GM18873 (cell line): ENCODE measurements around the gene SRRM5.

Experiments used
- ATAC-seq: cut with Tn5 transposase; IDR thresholded peaks from one replicate; pipeline ENCODE4 v1.9.1; 2021; ENCODE audit warnings: mild to moderate bottlenecking, moderate library complexity, moderate number of reproducible peaks; ENCODE audit not compliant: unreplicated experiment, low FRiP score

The SRRM5 gene

GRCh38 chr19:43662487-43662886, 50.6 kb downstream of the SRRM5 start:
- no peak for ATAC-seq

- no peak for ATAC-seq
Observed at GRCh38 chr19:43664018-43664417, 52.1 kb downstream of the SRRM5 start.
